GM18526 (cell line): Measurements from ENCODE around the gene TMEM120B.

Experiments used
- POLR2A ChIP-seq: IDR thresholded peaks from 3 replicates; pipeline ENCODE4 v1.6.1; 2011; ENCODE audit not compliant: insufficient read length; ENCODE audit errors: extremely low read depth

TMEM120B gene

GRCh38 chr12:121764808-121765207 is 52.3 kb downstream of the TMEM120B start:
- no peak for TF ChIP-seq POLR2A

- TF ChIP-seq POLR2A: no peak
Measured at GRCh38 chr12:121765573-121765972, 53.0 kb downstream of the TMEM120B start.

GRCh38 chr12:121766290-121767039 is 53.9 kb downstream of the TMEM120B start:
- TF ChIP-seq POLR2A: no peak

GRCh38 chr12:121767525-121768016 is 55.0 kb downstream of the TMEM120B start:
- no peak for TF ChIP-seq POLR2A

GRCh38 chr12:121769297-121769830 is 56.8 kb downstream of the TMEM120B start:
- TF ChIP-seq POLR2A: no peak

- no peak for TF ChIP-seq POLR2A
Measured at GRCh38 chr12:121769831-121770301, 57.3 kb downstream of the TMEM120B start.

- no peak for TF ChIP-seq POLR2A
Measured at GRCh38 chr12:121770388-121770787, 57.8 kb downstream of the TMEM120B start.

- no peak for TF ChIP-seq POLR2A
Measured at GRCh38 chr12:121770813-121771625, 58.5 kb downstream of the TMEM120B start.

GRCh38 chr12:121773011-121773777 is 60.6 kb downstream of the TMEM120B start:
- no peak for TF ChIP-seq POLR2A

- TF ChIP-seq POLR2A: no peak
Measured at GRCh38 chr12:121774968-121775474, 62.5 kb downstream of the TMEM120B start.

- TF ChIP-seq POLR2A: no peak
Measured at GRCh38 chr12:121775501-121775900, 62.9 kb downstream of the TMEM120B start.

GRCh38 chr12:121776190-121777098 is 63.9 kb downstream of the TMEM120B start:
- TF ChIP-seq POLR2A: no peak

- TF ChIP-seq POLR2A: peak; percentile 24
Measured at GRCh38 chr12:121778567-121779421, 66.2 kb downstream of the TMEM120B start.
